ENCODE results near the gene SNX17. TPM values are rescaled to one million over a fixed set of nuclear protein-coding genes. Genes with fewer than 3 reads are reported as not detected.

Gene SNX17, protein sequence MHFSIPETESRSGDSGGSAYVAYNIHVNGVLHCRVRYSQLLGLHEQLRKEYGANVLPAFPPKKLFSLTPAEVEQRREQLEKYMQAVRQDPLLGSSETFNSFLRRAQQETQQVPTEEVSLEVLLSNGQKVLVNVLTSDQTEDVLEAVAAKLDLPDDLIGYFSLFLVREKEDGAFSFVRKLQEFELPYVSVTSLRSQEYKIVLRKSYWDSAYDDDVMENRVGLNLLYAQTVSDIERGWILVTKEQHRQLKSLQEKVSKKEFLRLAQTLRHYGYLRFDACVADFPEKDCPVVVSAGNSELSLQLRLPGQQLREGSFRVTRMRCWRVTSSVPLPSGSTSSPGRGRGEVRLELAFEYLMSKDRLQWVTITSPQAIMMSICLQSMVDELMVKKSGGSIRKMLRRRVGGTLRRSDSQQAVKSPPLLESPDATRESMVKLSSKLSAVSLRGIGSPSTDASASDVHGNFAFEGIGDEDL
- total RNA-seq: 136 and 145 TPM in 2 replicates

GRCh38 chr2:27370026-27370815, at the start of gene SNX17, which contains the start of gene EIF2B4:
TSS of gene SNX17 (plus strand) at chr2:27370616. CDS start at chr2:27370744, 128 bp downstream.
TSS of gene EIF2B4 (minus strand) at chr2:27370338. CDS start at chr2:27370314, 24 bp downstream.

GRCh38 chr2:27322766-27323595, 47.4 kb upstream of the SNX17 start, which contains the start of gene MPV17:
TSS of gene MPV17 (minus strand) at chr2:27323097. CDS start at chr2:27322517, 580 bp downstream.

GRCh38 chr2:27356382-27357181, 13.8 kb upstream of the SNX17 start, which contains the start of gene GTF3C2:
TSS of gene GTF3C2 (minus strand) at chr2:27356764. CDS start at chr2:27343554, 13,210 bp downstream.

GRCh38 chr2:27380626-27381545, 10.5 kb downstream of the SNX17 start, which contains the start of gene ZNF513:
TSS of gene ZNF513 (minus strand) at chr2:27380734. CDS start at chr2:27380526, 208 bp downstream.

DNA sequence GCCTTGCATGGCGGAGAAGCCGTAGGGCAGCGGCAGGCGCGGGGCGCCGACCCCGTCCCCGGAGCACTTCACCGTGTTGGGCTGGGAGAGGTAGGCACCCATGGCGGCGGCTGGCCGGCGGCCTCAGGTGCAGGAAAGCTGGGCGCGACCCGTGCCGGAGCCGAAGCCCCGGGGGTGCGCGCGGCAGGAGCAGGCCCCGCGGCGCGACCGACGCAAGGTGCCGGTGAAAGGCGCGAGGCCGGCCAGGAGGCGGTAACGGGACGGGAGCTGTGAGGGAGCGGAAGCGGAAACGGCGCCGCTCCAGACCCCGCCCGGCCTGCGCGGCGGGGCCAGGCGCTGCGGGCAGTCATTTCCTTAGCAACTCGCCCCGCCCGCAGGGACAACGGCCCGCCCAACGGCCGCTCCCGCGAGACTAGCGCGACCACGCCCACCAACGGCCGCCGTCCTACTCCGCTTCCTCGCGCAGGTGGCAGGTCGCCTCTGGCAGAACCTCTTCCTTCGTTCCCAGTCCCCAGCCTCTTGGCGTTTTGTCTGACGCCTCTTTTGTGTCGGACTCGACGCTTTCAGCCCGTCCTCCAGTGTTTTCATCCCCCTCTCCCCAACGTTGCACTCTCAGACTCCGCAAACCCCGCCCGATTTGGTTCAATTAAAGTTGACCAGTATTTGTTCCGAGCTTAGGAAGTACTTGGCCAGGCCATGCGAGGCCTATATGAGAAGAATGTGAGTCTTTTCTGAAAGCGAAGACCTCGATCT, 39.1 kb downstream of the SNX17 start, which contains the start of gene PPM1G:
TSS of gene PPM1G (minus strand) at position 271 of the 753 bp plus-strand sequence. CDS start at position 102, 169 bp downstream.

Other genes with a start within 250 kb of the SNX17 start
- 0.40 TPM in 1 of 2 replicates, not detected in the other for gene ABHD1, start 246.8 kb upstream of the SNX17 start, total RNA-seq
- gene PREB, start 236.0 kb upstream of the SNX17 start, total RNA-seq: 40.1 and 54.8 TPM in 2 replicates
- not detected in 2 replicates for gene PRR30, start 231.2 kb upstream of the SNX17 start, total RNA-seq
- not detected in 2 replicates for gene TCF23, start 221.6 kb upstream of the SNX17 start, total RNA-seq
- gene ATRAID, start 158.6 kb upstream of the SNX17 start, total RNA-seq: 219 and 241 TPM in 2 replicates
- 6.2 and 10.8 TPM in 2 replicates for gene SLC5A6, start 158.3 kb upstream of the SNX17 start, total RNA-seq
- gene CAD, start 153.2 kb upstream of the SNX17 start, total RNA-seq: 20.6 and 26.8 TPM in 2 replicates
- gene SLC30A3, start 107.6 kb upstream of the SNX17 start, total RNA-seq: 0.19 TPM in 1 of 2 replicates, not detected in the other
- gene DNAJC5G, start 95.2 kb upstream of the SNX17 start, total RNA-seq: not detected in 2 replicates
- gene TRIM54, start 88.2 kb upstream of the SNX17 start, total RNA-seq: 0.13 and 0.19 TPM in 2 replicates
- gene UCN, start 62.2 kb upstream of the SNX17 start, total RNA-seq: 0.40 and 0.50 TPM in 2 replicates
- 72.7 and 75.7 TPM in 2 replicates for gene MPV17, start 47.5 kb upstream of the SNX17 start, total RNA-seq
- 21.0 and 22.5 TPM in 2 replicates for gene GTF3C2, start 13.9 kb upstream of the SNX17 start, total RNA-seq
- 29.8 and 33.2 TPM in 2 replicates for gene EIF2B4, start 278 bp upstream of the SNX17 start, total RNA-seq
- gene ZNF513, start 10.1 kb downstream of the SNX17 start, total RNA-seq: 6.4 and 7.5 TPM in 2 replicates
- 76.8 and 107 TPM in 2 replicates for gene PPM1G, start 39.0 kb downstream of the SNX17 start, total RNA-seq
- gene NRBP1, start 58.0 kb downstream of the SNX17 start, total RNA-seq: 98.6 and 107 TPM in 2 replicates
- gene KRTCAP3, start 71.8 kb downstream of the SNX17 start, total RNA-seq: 0.13 and 0.37 TPM in 2 replicates
- gene IFT172, start 119.1 kb downstream of the SNX17 start, total RNA-seq: 34.1 and 42.7 TPM in 2 replicates
- gene FNDC4, start 124.6 kb downstream of the SNX17 start, total RNA-seq: 87.1 and 98.2 TPM in 2 replicates
- gene GCKR, start 126.2 kb downstream of the SNX17 start, total RNA-seq: 22.0 and 22.6 TPM in 2 replicates
- gene ZNF512, start 212.4 kb downstream of the SNX17 start, total RNA-seq: 16.6 and 24.7 TPM in 2 replicates